NCI-H1930 (cell line): Measurements from ENCODE around the gene CT45A7.
"Not testable (repeated sequence)": the region's sequence is repeated elsewhere in the genome, so short reads cannot be mapped to it uniquely, and the experiment has no call there.

Experiments used
- DNase-seq, 2 experiments: peaks; one replicate each; lab custom pipeline; 2025; lab: John Stamatoyannopoulos, UW

CT45A7 gene, protein sequence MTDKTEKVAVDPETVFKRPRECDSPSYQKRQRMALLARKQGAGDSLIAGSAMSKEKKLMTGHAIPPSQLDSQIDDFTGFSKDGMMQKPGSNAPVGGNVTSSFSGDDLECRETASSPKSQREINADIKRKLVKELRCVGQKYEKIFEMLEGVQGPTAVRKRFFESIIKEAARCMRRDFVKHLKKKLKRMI

DNA sequence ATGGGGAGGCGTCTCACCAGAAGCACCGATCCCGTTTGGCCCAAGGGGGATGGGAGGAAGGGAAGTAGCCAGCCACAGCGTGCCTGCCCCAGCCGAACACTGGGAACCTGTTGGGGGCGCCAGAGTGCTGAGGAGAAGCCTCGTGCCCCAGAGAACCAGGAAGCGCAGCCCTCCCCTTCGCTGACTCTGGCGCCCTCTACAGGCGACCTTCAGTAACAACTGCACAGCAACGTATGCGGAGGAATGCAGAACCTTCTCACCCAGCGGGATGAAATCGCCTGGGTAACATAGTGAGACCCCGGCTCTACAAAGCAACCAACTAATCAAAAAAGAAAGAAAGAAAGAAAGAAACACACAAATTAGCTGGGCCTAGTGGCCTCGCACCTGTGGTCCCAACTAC, at the start of gene CT45A7:
Gene CT45A7, minus strand, starts transcription at position 101 of the 400 bp plus-strand sequence. CDS start 3,747 bp downstream, outside the sequence.
- not testable (repeated sequence) for DNase-seq

DNA sequence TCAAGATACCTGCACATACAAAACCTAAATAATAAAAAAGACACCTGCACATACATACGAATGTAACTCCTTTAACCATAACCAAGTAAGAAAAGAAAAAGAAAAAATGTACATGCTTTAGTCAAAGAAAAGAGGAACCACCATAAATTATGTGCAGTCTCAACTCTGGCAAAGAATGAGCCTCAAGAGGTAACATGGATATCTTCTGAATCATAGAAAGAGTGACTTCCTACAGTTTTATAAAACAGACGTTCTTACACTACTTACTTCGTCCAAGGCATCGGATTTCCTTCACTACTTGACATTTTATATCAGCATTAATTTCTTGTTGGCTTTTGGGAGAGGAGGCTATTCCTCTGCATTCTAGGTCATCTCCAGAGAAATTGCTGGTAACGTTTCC, 45.7 kb upstream of the CT45A7 start:
- DNase-seq = not testable (repeated sequence)

DNA sequence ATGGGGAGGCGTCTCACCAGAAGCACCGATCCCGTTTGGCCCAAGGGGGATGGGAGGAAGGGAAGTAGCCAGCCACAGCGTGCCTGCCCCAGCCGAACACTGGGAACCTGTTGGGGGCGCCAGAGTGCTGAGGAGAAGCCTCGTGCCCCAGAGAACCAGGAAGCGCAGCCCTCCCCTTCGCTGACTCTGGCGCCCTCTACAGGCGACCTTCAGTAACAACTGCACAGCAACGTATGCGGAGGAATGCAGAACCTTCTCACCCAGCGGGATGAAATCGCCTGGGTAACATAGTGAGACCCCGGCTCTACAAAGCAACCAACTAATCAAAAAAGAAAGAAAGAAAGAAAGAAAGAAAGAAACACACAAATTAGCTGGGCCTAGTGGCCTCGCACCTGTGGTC, 34.6 kb upstream of the CT45A7 start, which contains the start of gene CT45A9:
Gene CT45A9, minus strand, starts transcription at position 101 of the 400 bp plus-strand sequence. CDS start 3,751 bp downstream, outside the sequence.
- DNase-seq = not testable (repeated sequence)

DNA sequence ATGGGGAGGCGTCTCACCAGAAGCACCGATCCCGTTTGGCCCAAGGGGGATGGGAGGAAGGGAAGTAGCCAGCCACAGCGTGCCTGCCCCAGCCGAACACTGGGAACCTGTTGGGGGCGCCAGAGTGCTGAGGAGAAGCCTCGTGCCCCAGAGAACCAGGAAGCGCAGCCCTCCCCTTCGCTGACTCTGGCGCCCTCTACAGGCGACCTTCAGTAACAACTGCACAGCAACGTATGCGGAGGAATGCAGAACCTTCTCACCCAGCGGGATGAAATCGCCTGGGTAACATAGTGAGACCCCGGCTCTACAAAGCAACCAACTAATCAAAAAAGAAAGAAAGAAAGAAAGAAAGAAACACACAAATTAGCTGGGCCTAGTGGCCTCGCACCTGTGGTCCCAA, 17.4 kb upstream of the CT45A7 start, which contains the start of gene CT45A8:
Gene CT45A8, minus strand, starts transcription at position 101 of the 400 bp plus-strand sequence. CDS start 3,755 bp downstream, outside the sequence.
- not testable (repeated sequence) for DNase-seq

DNA sequence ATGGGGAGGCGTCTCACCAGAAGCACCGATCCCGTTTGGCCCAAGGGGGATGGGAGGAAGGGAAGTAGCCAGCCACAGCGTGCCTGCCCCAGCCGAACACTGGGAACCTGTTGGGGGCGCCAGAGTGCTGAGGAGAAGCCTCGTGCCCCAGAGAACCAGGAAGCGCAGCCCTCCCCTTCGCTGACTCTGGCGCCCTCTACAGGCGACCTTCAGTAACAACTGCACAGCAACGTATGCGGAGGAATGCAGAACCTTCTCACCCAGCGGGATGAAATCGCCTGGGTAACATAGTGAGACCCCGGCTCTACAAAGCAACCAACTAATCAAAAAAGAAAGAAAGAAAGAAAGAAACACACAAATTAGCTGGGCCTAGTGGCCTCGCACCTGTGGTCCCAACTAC, 17.2 kb downstream of the CT45A7 start, which contains the start of gene CT45A2:
Gene CT45A2, minus strand, starts transcription at position 101 of the 400 bp plus-strand sequence. CDS start 3,747 bp downstream, outside the sequence.
- DNase-seq = not testable (repeated sequence)

DNA sequence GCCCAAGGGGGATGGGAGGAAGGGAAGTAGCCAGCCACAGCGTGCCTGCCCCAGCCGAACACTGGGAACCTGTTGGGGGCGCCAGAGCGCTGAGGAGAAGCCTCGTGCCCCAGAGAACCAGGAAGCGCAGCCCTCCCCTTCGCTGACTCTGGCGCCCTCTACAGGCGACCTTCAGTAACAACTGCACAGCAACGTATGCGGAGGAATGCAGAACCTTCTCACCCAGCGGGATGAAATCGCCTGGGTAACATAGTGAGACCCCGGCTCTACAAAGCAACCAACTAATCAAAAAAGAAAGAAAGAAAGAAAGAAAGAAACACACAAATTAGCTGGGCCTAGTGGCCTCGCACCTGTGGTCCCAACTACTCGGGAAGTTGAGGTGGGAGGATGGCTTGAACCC, 34.4 kb downstream of the CT45A7 start, which contains the start of gene CT45A6:
Gene CT45A6, minus strand, starts transcription at position 101 of the 400 bp plus-strand sequence. CDS start 3,794 bp downstream, outside the sequence.
- not testable (repeated sequence) for DNase-seq

DNA sequence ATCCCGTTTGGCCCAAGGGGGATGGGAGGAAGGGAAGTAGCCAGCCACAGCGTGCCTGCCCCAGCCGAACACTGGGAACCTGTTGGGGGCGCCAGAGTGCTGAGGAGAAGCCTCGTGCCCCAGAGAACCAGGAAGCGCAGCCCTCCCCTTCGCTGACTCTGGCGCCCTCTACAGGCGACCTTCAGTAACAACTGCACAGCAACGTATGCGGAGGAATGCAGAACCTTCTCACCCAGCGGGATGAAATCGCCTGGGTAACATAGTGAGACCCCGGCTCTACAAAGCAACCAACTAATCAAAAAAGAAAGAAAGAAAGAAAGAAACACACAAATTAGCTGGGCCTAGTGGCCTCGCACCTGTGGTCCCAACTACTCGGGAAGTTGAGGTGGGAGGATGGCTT, 51.7 kb downstream of the CT45A7 start, which contains the start of gene CT45A5:
Gene CT45A5, minus strand, starts transcription at position 101 of the 400 bp plus-strand sequence. CDS start 3,774 bp downstream, outside the sequence.
- not testable (repeated sequence) for DNase-seq
